H1 (cell line): Measurements from ENCODE around the gene MBD5.

Experiments used
- JUN ChIP-seq: IDR thresholded peaks from 2 replicates; pipeline ENCODE4 v1.6.1; 2011; ENCODE audit warnings: low read depth, mild to moderate bottlenecking, improper control_type of control experiment, low read length
- JUND ChIP-seq: IDR thresholded peaks from 2 replicates; pipeline ENCODE4 v1.6.1; 2011; ENCODE audit warnings: mild to moderate bottlenecking, improper control_type of control experiment, low read length
- KDM5A ChIP-seq: fragments of 200-600 bp; IDR thresholded peaks from 2 replicates; pipeline ENCODE4 v1.7.1; 2012; ENCODE audit warnings: mild to moderate bottlenecking, low read length, inconsistent platforms, mixed read lengths
- RXRA ChIP-seq: IDR thresholded peaks from 2 replicates; pipeline ENCODE4 v1.6.1; 2011; ENCODE audit warnings: low read depth, mild to moderate bottlenecking, low read length, moderate library complexity; ENCODE audit not compliant: insufficient read depth
- TF ChIP-seq, protein P1 (sequence below), 3 experiments: IDR thresholded peaks; 1 replicate in 2 of 3; 2 replicates in 1 of 3; pipeline versions ENCODE4 v1.5.1 to v1.6.1; 2011; ENCODE audit warnings: low read length in 3 of 3, mild to moderate bottlenecking in 3 of 3, inconsistent platforms in 2 of 3, low read depth in 1 of 3, moderate library complexity in 1 of 3; ENCODE audit not compliant: insufficient read depth in 1 of 3; ENCODE audit errors: control extremely low read depth in 1 of 3
- TF ChIP-seq, protein P2 (sequence below): IDR thresholded peaks from 2 replicates; pipeline ENCODE4 v1.6.1; 2012; ENCODE audit warnings: inconsistent platforms

DNA sequence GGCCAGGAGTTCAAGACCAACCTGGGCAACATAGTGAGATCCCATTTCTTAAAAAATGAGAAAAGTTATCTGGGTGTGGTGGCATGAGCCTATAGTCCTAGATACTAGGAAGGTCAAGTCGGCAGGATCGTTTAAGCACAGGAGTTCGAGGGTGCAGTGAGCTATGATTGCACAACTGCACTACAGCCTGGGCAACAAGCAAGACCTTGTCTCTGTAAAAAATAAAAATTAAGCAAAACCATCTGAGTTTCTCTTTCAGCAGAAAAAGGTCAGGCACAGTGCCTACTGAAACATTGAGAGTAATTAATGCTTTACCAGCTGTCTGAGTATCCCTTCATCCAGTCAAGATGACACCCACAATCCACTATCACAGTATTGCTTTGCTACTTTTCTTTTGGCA is 258.3 kb downstream of the MBD5 start:
- TF ChIP-seq, protein P1, sequence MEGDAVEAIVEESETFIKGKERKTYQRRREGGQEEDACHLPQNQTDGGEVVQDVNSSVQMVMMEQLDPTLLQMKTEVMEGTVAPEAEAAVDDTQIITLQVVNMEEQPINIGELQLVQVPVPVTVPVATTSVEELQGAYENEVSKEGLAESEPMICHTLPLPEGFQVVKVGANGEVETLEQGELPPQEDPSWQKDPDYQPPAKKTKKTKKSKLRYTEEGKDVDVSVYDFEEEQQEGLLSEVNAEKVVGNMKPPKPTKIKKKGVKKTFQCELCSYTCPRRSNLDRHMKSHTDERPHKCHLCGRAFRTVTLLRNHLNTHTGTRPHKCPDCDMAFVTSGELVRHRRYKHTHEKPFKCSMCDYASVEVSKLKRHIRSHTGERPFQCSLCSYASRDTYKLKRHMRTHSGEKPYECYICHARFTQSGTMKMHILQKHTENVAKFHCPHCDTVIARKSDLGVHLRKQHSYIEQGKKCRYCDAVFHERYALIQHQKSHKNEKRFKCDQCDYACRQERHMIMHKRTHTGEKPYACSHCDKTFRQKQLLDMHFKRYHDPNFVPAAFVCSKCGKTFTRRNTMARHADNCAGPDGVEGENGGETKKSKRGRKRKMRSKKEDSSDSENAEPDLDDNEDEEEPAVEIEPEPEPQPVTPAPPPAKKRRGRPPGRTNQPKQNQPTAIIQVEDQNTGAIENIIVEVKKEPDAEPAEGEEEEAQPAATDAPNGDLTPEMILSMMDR (IDR thresholded peaks at IDR 0.05; ENCODE audit: control extremely low read depth in 1 of 3, insufficient read depth in 1 of 3, low read depth in 1 of 3, low read length in 3 of 3), result no peak
- TF ChIP-seq RXRA (no peak), JUND (no peak), KDM5A (no peak), JUN (no peak)
- TF ChIP-seq, protein P2, sequence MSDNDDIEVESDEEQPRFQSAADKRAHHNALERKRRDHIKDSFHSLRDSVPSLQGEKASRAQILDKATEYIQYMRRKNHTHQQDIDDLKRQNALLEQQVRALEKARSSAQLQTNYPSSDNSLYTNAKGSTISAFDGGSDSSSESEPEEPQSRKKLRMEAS, result no peak
